GM19468 (cell line): ENCODE measurements around the gene NEGR1.

Source experiments
- ATAC-seq: cut with Tn5 transposase; IDR thresholded peaks from one replicate; pipeline ENCODE4 v1.9.1; 2021; ENCODE audit warnings: mild to moderate bottlenecking, moderate library complexity, moderate number of reproducible peaks; ENCODE audit not compliant: unreplicated experiment; ENCODE audit errors: extremely low read depth

NEGR1 gene

DNA sequence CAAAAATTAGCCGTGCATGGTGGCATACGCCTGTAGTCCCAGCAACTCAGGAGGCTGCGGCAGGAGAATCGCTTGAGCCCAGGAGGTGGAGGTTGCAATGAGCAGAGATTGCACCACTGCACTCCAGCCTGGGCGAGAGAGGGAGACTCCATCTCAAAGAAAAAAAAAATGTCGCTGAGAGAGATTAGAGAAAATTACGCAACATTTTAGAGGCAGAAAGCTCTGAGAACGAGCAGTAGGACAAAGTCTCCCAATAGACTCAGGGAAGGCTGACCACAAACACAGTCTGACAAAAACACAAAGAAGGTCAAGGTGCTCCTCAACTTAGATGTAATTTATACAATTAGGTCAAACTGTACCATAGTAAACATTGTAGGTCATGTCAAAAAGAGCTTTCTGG, 833.9 kb downstream of the NEGR1 start:
- ATAC-seq = no peak

DNA sequence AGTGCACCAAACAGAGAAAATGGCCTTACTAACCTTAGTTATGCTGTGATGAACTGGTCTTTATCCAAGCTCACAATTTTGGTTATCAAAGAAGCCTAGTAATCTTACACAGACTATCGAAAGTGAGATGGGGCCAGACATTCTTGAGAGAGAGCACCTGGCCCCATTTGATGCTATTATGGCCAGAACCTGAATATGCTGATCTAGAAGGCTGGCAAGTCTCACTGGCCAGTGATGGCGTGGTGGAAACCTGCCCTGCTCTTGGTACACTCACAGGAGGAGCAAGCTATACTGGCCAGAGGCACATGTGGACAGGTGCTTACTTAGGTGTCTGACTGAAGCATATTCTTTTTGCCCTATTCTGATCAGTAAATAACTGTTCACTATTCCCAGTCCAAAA, 843.7 kb downstream of the NEGR1 start:
- no peak for ATAC-seq

DNA sequence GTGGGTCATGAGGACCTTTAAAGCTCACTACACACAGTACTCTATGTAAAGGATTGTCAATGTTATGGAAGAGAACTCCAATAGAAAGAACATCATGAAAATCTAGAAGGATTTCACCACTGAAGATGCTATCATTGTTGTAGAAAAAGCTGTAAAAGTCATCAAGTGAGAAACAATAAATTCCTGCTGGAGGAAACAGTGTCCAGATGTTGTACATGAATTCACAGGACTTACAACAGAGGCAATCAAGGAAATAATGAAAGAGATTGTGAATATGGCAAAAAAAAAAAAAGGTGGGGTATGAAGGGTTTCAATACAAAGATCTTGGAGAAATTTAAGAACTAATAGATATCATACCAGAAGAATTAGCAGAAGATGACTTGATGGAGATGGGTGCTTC, 846.4 kb downstream of the NEGR1 start:
- ATAC-seq = no peak

DNA sequence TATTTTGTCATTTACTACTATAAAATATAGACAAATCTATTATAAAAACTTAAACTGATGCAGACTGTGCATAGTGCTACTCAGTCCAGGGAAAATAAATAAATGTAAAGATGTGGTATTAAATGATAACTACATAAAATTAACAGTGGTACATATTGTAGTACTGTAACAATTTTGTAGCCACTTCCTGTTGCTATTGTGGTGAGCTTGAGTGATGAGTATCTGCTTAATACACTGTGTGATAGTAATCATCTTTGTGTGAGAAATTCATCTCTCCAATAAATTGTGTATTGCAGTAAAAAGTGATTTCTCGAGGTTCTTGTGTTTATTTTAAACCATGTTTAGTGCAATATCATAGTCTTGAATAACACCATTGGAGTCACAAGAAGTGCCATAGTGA, 848.1 kb downstream of the NEGR1 start:
- no peak for ATAC-seq

DNA sequence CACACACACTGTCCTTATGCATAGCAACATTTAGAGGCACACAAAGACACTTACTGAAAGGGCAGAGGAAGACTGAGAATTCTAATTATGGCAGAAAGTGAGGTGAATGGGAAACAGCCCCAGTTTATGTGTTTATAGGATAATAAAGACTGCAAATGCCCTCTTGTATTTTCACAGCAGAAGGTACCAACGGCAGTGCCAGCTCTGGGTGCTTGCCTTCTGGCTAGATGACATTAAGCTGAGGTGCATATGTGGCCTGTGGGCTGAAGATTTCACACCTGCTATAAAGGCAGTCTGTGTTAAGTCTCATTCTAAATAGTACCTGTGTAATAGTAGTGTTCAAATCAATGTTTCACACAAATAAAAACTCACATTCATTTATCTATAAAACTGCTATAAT, 854.3 kb downstream of the NEGR1 start:
- ATAC-seq = no peak

DNA sequence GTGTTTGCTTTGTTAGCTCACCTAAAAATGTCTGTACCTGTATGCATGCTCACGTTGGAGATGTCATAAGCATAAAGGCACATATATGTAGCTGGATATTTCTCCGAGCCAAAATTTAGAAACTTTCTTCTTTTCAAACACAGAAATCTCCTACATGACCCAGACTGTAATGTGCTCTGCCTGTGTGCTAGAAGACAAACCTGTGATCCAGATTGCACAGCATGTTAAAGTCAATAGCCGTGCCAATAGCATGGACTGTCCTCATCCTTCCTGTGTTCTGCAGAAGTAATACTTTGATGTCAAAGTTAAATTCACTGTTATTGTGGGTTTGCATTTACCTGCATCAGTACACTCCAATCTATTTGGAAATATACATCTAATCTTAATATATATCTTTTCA, 855.3 kb downstream of the NEGR1 start:
- no peak for ATAC-seq

DNA sequence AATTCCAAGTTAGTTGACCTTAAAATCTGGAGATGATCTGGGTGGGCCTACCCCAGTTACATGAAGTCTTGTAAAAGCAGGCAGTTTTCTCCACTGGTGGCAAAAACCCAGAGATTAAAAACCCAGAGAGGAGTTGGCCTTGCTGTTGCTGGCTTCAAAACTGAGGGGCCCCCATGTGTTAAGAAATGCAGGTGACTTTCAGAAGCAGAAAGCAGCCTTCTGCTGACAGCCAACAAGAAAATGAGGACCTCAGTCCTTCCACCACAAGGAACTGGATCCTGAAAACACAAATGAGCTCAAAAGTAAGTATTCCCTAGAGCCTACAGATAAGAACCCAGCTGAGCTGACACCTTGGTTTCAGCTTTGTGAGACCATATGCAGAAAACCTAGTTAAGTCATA, 857.8 kb downstream of the NEGR1 start:
- ATAC-seq = no peak

DNA sequence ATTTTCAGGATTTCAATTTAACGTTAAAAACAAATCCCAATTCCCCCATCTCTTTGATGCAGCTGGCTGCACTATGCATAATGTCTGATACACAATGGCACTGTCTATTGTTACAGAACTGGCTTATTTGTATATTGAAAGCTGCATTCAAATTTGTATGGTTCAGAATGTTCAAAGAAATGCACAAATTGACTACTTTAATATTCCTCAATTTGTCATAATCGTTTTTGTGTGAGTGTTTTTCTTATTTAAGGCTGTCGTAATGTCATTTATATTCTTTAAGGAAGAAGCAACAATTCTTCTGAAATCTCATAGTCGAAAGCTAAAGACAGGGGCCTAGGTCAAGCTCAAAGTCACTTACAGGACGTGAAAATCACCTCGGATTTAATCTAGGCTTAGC, 860.1 kb downstream of the NEGR1 start:
- no peak for ATAC-seq

DNA sequence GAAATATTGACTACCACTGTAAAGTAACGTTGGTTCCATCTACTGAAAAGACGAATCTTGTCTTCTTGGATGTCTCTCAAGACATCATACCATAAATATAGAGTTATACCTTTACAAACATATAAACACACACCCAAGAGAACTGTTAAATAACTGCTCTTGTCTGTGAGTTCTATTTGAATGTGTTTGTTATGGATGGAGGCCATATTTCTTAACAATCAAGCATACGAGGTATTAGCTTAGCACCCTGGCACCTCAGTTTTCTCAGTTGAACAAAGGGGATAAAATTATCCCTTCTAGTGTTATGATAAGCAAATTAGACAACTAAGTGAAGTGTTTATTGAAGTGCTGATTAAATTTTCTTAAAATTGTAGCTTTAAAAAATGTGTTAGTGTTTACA, 864.9 kb downstream of the NEGR1 start:
- no peak for ATAC-seq

DNA sequence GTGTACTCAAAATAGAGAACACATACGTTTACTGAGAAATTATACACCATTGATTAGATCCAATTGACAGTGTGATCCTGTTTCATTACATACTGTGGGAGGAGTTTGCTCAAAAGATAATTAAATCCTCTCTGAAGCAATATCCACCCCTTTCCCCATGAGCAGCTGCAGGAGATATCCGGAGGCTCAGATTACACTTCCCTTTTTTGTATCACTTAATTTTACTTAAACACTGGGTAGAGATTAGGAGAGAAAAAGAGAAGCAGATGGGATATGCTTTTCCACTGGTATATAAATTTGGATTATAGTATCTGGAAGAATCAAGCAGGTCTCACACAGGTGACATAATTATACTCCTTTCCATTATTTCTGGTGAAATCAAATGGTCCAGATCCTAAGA, 868.2 kb downstream of the NEGR1 start:
- no peak for ATAC-seq

DNA sequence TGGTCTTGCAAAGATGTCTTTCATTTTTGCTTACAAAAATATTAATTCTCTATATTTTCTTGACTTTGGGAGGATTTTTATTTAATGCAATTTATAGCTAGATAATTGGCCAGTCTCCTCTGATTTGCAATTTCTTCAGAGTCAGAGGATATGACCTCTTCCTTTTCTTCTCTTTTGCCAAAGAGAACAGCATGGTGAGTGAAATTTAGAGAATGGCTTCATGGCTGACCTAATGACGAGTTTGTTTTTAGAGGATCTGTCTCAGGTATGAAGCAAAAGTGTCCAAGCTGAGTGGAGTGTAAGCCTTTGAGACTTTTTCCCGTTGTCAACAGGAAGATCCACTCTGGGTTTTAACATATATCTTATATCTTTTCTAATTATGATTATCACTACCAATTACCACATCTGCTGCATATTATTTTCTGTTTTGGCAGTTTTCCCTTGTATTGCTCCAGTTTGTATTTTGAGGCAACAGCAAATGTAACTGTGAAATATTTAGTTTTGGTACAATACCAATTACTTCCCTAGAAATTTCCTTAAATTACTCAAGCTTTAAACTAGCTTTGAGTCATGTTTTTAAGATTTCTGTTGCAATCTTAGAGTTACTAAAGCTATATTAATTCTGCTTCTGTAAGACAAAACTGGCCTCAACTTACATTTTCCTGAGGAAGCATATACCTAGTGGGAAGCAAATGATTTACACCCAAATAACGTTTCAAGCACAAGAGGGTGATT, 868.7 kb downstream of the NEGR1 start:
- no peak for ATAC-seq

DNA sequence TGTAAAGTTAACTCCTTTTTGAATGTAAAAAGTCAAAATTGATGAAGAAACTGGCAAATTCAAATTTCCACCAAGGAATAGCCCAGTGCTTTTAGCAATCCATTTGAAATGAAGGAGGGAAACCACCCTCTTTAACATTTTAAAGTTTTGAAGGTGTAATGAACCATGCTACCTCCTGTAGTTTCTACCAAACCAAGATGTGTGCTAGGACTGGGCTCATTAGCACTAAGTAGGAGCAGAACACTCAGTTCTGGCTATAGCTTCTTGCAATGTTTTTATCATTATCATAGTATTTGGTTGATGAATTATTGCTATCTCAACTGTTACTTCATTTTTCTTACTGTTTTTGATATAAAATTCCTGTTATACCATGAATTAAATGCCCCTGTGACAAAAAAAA, 882.3 kb downstream of the NEGR1 start:
- ATAC-seq = no peak

DNA sequence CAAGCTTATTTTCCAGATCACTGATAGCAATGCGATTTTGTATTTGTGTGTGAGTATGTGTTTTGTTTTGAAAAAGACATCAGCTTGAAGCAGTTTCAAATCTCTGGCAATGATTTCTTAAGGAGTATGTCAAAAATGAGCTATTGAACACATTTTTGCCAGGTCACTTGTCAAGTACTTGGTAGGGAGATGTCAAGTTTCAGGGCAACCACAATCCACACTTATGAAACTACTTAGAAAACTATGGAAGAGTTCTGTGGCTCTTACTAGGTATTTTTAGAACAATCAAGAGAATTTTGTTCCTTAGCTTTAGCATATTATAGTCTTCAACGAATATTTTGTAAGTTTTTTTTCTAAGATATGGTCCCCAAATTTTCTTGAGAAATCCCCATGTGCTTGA, 882.7 kb downstream of the NEGR1 start:
- ATAC-seq = no peak

DNA sequence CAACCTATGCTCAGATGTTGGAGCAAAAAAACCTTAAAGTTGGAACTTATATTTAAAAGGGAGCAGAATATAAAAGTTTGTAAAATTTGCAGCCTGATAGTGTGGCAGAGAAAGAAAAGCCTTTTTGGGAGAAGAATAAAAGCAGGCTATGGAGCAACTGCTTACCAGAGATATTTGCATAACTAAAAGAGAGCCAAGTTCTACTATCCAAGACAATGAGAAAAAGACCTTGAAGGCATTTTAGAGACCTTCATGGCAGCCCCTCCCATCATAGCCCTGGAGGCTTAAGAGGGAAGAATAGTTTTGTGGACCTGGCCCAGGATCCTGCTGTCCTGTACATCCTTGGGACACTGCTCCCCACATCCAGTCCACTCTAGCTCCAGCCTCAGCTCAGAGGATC, 889.0 kb downstream of the NEGR1 start:
- no peak for ATAC-seq

DNA sequence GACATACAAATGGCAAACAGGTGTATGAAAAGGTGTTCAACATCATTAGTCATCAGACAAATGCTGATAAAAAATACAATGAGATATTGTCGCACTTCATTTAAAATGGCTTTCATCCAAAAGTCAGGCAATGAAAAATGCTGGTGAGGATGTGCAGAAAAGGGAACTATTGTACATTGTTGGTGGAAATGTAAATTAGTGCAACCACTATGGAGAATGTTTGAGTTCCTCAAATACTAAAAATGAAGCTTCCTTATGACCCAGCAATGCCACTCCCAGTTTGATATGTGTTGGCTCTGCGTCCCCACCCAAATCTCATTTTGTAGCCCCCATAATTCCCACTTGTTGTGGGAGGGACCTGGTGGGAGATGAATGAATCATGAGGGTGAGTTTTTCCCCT, 891.8 kb downstream of the NEGR1 start:
- no peak for ATAC-seq

DNA sequence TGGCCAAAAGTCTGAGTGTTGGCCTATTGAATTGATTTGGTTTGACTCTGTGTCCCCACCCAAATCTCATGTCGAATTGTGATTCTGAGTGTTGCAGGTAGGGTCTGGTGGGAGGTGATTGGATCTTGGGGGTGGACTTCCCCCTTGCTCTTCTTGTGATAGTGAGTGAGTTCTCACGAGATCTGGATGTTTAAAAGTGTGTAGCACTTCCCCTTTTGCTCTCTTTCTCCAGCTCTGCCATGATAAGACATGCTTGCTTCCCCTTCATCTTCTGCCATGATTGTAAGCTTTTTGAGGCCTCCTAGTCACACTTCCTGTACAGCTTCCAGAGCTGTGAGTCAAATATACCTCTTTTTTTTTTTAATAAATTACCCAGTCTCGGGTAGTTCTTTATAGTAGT, 904.5 kb downstream of the NEGR1 start:
- no peak for ATAC-seq

DNA sequence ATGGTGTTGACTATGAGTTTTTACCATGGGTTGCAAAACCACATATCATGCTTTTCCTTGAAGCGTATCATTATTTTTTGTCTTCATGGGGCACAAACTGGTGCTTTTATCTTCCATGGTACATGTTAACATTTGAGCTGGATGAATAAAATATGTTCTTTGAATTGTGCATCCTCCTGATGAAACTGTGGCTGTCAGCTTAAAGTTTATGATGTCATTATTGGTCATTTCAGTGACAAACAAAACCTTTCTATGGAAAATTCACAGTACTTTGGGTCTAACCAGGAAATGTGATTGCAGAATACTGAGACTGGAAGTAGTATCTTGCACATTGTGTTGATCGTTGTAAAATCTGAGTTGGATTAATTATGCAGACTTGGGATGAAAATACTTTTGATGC, 909.8 kb downstream of the NEGR1 start:
- no peak for ATAC-seq

DNA sequence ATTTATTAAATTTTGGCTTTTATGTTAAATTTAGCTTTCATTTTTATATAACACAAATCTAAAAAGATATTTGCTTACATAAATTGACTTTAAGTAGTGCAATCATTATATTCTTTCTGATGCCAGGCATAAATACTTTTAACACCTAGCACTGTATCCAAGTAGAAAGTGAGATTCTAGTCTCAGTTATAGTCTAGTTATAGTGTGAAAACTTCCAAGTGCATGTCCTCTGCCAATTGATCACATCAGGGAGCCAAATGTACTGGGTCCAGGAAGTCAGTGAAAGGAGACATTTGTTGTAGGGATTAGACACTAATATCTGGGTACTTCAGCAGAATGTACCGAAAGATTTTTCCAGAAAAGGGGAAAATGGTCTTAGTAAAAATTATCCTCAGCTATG, 910.8 kb downstream of the NEGR1 start:
- ATAC-seq = no peak

DNA sequence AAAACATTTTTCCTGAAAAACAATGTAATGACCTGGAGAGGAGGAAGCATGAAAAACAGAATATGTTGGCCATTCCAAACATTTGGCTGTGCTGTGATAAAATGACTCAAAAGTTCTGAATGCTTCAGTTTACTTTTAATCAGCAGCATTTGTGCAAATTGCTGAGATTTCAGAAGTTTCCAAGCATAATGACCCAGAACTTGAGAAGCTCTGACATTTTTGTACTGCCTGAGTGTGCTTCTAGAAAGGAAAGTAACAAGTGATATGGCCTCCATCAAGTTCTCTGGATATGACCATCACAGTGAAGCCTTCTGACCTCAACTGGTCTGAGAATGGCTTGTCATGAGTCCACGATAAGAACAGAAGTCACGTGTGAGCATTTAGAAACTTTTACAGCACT, 918.1 kb downstream of the NEGR1 start:
- ATAC-seq = no peak

DNA sequence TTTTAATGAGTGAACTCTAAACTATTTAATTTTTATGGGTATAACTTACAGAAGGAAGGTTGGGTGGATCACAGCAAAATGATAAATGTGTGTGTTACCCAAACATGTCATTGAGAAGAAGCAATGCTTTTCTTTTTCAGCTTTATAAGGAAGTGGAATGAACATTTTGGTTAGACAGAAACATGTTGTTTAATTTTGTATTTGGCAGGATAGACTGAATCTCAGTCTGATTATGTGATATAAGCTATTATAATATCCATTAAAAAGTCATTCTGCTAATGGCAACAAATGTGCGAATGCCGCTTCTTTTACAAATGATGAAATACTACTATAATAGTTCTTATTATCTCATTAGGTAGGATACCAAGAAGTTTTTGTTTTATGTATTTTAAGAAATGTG, 919.6 kb downstream of the NEGR1 start:
- no peak for ATAC-seq

DNA sequence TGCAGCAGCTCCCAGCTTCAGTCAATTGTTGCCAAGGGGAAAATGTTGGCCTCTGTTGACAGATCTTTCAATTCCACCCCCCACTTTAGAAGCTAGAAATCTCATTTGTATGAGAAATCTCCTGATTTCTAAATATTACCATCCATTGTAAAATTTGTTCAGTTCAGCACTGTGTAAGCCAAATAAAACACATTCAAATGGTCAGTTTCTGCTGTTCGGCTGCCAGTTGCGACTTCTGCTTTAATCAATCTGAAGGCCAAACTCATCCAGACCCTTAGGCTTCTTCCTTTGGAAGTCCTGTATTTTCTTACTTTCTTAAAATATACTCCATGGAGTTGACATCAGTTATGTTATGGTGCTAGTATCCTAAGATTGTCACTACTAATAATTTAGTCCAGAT, 920.3 kb downstream of the NEGR1 start:
- no peak for ATAC-seq

DNA sequence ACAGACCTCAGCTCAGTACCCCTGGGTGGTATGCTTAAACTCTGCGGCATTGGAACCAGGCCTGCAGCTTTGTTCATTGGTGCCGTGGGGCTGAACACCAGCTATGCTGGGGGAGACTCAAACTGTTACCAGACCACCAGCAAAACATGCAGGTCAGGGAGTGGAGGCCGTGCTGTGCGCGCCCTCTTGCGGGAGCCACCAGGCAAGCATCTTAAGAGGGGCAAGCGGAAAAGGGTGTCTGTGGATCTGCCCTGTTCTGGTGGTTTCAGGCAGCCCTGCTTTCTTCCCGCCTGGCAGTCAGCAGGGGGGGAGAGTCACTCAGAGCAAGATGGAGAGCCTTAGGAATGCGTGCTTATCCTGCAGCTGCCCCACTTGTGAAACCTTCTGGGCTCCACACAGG, 924.6 kb downstream of the NEGR1 start:
- ATAC-seq = no peak

DNA sequence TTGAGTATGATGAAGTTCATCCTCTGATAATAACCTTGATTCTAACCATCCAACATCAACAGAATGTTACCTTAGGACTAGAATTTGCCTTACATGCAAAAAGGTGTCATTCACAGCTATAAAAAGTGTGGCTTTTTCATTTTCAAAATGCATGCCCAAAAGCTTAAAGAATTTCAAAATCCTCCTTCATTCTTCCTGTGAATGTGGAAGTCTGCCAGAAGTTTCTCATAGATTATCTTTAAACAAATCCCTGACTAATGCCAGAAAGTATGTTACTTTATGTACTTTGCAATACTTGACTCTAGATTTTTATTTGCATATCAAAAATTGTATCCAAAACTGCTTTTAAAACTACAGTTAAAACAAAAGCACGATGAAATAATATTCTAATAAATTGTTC, 930.9 kb downstream of the NEGR1 start:
- no peak for ATAC-seq
